OCI-LY1 (cell line): Measurements from ENCODE around the gene PGA5.

Experiments used
- EZH2 ChIP-seq: fragments of 200-600 bp; sonication (generic), shearing (Covaris generic); IDR thresholded peaks from 2 replicates; pipeline ENCODE4 v1.8.0; 2017; ENCODE audit warnings: borderline replicate concordance, mixed run types, mild to moderate bottlenecking, antibody characterized with exemption, low read length, moderate library complexity, mixed read lengths
- TF ChIP-seq, protein P1 (sequence below): fragments of 200-600 bp; sonication (generic), shearing (Covaris generic); IDR thresholded peaks from 2 replicates; pipeline ENCODE4 v1.5.1; 2017; ENCODE audit warnings: mild to moderate bottlenecking, antibody characterized with exemption, low read length, moderate library complexity, mixed read lengths

DNA sequence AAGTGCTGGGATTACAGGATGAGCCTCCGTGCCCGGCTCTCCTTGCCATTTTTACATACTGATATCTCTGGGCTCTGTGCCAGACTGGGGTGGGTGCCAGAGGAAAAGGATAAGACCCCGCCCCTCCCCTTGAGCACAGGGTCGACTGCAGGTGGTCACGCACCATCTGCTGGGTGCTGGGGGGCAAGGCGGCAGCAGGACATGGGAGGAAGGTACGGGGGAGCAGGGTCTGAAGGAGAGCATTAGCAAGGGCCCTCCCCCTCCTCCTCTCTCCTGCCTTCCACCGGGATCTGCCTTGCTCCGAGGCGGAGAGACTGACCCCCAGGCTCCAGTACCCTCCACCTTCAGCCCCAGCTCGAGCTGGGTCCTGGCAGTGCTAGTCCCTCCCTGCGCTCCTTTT lies 47.4 kb upstream of the PGA5 start:
- TF ChIP-seq EZH2, result no peak
- TF ChIP-seq, protein P1, sequence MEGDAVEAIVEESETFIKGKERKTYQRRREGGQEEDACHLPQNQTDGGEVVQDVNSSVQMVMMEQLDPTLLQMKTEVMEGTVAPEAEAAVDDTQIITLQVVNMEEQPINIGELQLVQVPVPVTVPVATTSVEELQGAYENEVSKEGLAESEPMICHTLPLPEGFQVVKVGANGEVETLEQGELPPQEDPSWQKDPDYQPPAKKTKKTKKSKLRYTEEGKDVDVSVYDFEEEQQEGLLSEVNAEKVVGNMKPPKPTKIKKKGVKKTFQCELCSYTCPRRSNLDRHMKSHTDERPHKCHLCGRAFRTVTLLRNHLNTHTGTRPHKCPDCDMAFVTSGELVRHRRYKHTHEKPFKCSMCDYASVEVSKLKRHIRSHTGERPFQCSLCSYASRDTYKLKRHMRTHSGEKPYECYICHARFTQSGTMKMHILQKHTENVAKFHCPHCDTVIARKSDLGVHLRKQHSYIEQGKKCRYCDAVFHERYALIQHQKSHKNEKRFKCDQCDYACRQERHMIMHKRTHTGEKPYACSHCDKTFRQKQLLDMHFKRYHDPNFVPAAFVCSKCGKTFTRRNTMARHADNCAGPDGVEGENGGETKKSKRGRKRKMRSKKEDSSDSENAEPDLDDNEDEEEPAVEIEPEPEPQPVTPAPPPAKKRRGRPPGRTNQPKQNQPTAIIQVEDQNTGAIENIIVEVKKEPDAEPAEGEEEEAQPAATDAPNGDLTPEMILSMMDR, result no peak
